ENCODE data around the gene BUD13.
"Not testable (repeated sequence)": the region's sequence is repeated elsewhere in the genome, so short reads cannot be mapped to it uniquely, and the experiment has no call there.

BUD13 gene

DNA sequence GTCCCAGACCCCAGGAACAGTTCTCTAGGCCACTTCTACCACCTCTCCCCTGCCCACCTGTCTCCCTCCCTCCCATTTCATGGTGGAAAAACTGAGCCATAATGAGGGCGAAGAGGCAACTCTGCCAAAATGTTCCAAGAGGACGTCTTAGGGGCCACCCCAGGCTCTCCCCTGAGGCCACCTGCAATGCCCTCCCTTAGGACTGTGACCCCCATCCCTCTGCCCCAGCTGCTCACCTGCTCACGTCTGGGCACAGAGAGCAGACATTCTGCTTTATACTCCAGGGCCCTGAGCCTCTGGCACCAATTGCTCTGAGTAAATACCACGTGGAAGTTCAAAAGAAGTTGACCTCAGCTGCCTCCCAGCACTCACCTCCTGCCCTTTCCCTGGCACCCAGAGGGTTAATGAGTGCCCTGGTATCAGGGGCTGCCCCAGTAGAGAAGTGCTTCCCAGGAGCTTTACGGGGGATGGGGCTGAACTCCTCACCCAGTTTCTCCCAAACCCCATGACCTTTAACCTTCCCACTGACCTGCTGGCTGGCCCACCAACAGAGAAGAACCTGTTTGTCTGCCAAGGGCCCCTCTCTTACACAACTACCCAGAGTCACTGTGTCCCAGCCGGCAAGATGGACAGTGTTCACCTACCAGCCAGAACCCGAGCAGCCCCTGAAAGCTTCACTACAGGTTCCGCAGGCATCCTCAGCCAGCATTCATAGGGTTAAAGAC is 19.5 kb upstream of the BUD13 start:
- no peak for DNase-seq

DNA sequence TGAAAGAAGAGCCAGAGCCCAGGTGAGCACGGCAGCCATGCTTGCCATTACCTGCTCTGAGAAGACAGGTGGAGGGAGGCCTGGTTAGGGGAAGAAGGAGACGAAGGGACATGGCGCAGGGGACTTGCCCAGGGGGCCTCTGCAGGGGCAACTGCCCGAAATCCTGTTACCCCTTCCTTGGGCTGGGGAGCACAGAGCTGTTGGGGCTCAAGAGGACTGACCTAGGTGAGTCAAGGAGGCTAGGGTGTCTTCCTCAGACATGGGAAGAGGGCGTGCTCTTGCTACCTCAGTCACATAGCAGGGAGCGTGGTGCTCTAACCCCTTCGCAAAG is 19.0 kb upstream of the BUD13 start, which contains the start of gene APOA5:
TSS of gene APOA5 (minus strand) at position 67 of the 331 bp plus-strand sequence. CDS start at position 48, 19 bp downstream.
- no peak for DNase-seq

DNA sequence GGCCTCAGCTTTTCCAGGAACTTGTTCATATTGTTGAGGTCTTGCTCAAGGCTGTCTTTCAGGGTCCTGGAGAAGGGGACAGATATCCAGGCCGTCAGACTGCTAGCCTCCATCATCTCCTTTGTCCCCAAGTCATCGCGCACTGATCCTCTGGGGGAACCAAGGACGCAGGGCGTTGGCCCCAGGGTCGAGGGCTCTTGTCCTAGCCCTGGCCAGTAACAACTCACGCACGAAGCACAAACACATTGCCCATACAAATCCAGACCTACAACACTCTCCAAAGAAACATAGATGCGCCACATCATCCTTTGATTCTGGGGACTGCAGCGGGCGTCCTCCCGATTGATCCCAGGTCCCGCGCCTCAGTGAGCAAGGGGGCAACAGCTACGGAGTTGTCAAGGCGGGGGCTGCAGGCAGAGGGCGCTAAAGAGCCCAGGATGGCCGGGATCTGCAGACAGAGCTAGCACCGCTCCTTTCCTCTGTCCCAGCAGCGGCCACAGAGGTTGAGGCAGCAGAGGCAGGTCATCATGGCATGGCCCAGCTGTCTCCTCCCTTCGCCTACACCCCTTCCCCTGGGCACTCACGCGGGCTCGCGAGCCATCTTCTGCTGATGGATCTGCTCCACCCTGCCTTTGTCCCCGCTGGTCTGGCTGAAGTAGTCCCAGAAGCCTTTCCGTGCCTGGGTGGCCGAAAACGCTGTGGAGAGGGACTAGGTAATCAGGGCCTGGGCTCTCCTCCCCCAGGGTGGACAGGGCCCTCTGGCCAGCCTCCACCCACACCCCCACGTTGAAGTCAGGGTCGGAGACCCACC is 18.4 kb upstream of the BUD13 start:
- peak; percentile 72 to 75 for DNase-seq

DNA sequence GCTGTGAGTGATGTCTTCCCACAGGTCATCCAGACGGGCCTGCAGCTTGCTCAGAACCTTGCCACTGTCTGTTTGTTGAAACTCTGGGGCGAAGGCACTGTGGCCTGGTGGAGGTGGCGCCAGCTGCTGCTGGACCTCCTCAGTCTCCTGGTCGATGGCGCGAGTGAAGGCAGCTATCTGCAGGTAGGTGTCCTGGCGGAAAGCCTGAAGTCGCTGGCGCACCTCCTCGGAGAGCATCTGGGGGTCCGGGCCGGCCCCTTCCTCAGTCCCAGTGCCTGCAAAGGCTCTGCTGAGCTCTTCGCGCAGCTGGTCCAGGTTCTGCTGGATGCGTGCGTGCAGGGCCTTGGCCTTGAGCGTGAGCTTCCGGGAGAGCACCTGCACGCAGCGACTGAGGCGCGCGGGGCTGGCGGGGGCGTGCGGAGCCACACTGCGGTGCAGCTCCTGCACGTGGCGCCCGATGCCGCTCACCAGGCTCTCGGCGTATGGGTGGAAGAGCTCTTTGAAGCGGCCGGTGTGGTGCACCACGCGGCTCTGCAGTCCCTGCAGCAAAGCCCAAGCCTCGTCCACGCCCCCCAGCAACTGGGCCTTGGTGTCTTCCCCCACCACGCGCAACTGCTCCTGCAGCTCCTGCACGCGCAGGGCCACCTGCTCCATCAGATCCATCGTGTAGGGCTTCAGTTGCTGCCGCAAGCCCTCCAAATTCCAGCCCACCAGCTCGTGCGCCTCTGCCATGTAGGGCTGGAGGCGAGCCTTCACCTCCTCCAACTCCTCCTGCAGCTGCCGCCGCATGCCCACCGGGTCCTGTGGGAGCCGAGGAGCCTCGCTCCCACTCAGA is 17.6 kb upstream of the BUD13 start:
- DNase-seq = no peak

DNA sequence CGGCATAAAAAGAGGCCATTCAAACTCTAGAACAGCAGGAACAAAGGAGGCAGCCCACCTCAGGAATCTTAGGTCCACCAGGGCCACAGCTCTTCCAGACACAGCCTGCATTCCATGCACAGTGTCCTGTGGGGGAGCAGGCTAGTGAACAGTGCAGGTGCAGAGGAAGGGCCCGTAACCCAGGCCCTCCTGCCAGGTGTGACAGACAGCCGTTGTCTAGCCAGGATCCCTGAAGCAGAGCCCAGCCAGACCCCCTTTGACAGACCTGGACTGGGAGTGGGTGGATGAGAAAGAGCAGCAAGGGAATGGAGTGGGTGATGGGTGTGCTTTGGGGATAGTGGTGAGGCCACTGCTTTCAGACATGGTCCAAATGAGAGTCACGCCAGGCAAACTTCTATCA is 16.2 kb upstream of the BUD13 start:
- DNase-seq = no peak

DNA sequence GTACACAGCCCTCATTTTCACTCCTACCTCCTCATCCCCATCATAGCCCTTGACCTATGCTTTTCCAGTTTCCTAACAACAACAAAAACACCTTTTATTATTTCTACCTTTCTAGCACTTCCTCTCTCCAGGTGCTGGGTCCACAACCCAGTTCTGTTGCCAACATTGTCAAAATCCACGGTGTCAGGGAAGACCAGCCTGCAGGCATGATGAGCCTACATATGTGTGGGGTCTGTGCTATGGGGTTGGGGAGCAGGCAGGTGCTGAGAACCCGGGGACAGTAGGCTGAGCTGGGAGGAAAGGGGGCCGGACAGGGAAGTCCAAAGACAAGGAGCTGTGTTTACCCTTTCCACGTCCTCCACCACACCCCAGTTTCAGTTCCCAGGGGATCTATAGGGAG is 15.7 kb upstream of the BUD13 start:
- DNase-seq = no peak

DNA sequence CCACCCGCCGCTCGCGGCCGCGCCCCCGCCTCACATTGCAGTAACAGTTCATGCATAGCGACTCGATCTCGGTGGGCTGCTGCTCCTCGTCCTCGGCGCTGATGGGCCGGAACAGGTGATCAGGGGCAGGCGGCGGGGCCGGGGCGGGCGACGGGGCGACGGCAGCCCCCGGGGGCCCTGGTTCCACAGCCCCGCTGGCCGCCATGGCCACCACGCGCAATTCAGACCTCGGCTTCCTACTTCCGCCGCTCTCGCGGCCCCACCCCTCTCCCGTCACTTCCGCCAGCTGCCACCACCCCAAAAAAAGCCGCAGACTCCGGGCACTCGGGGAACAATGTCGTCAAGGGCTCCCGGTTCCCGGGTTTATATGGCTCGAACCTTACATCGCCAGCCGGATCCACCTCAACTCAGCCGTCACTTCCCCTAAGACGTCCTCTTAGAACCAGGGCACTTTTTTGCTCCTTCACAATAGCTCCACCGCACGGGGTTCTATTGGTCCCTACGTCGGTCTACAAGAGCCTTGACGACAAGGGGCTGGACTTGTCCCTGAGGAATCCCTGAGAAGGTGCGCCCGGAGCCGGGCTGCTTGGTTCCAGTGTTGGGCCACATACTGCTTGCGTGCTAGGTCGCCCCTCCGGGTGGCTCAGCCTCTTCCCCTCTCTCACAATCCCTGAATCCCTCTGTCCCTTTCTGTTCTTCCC is 15.1 kb upstream of the BUD13 start, which contains the start of gene ZPR1:
TSS of gene ZPR1 (minus strand) at position 238 of the 701 bp plus-strand sequence. CDS start at position 205, 33 bp downstream.
- peak; percentile 51 to 73 for DNase-seq

DNA sequence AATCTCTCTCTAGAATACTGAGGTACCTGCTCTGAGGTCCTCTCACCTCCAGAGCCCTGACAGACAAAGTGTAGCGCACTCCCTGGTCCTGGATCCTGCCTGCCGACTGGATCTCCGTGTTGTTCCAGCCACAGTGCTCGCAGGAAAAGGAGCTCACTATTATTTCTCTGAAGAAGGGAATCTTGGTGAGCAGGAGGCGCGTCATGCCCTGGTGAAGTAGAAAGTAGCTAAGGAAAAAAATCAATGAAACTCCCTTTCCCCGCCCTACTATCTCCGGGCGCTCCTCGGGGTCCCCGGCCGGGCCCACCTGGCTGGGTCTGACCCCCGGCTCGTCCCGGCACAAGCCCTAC is 14.6 kb upstream of the BUD13 start:
- no peak for DNase-seq

DNA sequence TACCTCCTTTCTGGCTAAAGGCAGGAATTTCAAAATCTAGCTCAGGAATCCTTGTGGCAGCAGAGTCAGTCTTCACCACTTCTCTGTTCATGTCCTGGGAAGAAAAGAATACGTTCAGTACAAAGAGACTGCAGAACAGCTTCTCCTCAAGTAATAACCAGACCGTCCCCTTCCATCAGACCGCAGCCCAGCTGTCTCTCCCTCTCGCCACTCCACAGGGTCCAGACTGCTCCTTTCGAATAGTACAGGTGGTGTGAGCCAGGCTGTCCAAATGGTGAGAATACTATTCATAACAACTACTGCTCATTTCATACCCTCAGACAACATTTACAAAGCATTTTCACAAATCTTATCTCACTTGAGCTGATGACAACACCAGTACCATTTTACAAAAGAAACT is 14.2 kb upstream of the BUD13 start:
- DNase-seq = no peak

DNA sequence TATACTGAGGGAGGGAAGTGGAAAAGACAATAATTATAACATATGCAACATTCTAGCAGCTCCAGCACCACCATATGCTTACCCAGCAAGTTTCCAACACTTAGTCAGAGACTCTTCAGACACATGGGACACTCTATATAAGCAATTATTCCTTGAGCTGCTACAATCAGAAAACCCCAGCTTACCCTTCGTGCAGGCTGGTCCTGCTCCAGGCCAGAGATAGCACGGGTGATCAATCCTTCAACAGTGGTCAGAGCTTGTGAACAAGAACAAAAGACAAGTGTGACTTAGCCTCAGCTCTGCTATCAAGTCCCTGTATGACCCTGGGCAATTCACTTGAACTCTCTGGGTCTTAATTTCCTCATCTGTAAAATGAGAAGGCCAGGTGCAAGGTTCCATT is 13.5 kb upstream of the BUD13 start:
- no peak for DNase-seq

DNA sequence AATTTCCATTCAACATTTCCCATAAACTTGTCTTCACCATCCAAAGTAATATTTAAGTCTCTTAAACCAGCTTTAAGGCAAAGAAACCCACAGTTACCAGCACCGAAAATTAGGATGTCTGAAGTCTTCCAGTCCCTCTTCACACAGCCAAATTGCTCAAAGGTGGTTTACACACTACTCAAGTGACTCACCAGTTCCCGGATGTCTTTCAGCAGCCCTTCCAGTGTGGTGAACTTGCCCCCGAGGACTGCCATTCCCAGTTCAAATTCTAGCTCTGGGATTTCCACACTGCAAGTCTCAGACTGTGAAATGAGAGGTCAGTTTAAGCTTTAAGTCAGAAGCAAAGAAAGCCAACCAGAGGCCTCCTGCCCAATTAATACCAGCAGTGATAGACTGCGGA is 9.9 kb upstream of the BUD13 start:
- DNase-seq = no peak

DNA sequence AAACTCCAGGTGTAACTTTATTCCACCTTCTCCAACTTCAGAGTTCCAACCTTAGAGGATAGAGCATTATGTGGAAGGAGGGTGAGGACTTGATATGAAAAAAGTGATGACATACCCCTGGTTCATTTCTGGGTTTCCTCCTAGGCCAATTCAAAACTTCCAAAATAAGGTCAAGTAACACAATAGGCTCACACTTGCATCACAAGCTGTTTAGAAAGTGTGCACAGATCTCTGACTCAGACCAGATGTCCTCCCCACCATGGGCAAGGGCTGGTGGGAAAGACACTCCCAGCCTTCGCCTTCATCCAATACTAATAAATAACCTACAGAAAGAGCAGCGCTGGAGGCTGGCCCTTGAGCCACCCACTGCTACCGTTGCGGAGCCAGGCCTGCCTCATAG is 5.8 kb upstream of the BUD13 start:
- DNase-seq = no peak

DNA sequence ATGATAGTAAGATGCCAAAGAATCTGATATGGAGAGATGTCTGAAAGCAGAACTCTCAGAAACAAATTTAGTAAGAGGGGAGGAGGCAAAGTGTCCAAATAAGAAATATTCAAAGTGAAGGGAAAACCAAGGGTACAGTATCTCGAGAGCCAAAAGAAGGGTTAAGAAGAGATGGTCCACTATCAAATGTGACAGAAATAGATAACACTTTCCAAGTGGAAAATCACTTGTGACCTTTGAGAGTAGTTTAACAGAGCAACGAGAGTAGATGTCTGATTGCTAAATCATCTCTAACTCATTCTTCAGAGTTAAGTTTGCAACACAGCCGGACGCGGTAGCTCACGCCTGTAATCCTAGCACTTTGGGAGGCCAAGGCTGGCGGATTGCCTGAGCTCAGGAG is 4.3 kb upstream of the BUD13 start:
- DNase-seq = no peak

DNA sequence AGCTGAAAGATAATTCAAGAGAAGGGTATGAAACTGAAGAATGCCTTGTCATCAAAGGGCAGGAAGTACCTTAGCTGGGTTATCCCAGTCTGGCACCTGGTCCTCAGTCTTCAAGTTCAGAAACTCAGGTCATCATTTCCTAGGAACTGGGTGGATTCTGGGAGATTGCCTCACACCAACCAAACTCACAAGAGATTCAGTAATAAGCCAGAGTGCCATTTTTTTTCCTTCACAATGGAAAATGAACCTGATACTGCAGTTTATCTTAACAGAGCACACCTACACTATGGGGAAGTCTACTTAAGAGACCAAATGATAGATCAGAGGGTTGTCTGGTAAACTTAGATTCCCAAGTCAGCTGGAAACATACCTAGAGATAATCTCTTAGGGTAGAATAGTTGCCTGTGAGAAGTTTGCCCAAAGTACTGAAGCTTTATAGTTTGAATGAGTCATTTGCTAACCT is 3.8 kb upstream of the BUD13 start:
- DNase-seq = no peak

DNA sequence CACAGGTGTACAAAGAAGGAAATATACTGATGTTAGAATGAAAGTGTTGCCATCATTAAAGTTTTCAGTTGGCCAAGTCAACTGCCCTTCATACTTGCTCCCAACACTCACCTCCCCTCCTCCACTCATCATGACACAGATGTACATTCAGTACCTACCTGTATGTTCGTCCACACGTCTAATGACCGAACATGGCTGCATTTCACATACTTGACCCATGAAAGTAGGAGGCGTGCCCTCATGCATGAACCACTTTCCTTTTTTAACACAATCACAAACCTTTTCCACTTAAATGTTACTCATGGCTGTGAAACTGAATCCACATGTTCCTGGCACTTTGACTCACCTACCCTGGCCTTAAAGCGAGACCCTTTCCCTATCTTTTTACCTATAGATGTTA is 3.2 kb upstream of the BUD13 start:
- DNase-seq = no peak

DNA sequence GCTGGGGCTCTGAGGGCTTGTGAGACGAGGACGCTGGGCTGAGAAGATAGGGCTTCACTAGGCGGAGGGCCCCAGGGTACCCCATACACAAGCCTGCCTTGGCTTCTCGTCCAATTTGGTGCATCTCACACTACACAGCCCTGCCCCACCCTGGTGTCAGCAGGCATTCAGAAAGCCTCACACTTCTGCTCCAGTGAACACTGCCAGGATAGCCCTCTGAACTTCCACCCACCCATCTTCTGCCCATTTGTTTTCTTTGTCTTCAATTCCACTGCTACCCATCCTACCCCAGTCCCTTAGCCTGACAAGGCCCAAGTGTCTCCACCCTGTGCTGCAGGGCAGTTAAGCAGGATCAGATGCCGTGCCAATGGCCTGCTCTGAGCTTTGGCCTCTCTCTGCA is 1.9 kb upstream of the BUD13 start:
- no peak for DNase-seq

DNA sequence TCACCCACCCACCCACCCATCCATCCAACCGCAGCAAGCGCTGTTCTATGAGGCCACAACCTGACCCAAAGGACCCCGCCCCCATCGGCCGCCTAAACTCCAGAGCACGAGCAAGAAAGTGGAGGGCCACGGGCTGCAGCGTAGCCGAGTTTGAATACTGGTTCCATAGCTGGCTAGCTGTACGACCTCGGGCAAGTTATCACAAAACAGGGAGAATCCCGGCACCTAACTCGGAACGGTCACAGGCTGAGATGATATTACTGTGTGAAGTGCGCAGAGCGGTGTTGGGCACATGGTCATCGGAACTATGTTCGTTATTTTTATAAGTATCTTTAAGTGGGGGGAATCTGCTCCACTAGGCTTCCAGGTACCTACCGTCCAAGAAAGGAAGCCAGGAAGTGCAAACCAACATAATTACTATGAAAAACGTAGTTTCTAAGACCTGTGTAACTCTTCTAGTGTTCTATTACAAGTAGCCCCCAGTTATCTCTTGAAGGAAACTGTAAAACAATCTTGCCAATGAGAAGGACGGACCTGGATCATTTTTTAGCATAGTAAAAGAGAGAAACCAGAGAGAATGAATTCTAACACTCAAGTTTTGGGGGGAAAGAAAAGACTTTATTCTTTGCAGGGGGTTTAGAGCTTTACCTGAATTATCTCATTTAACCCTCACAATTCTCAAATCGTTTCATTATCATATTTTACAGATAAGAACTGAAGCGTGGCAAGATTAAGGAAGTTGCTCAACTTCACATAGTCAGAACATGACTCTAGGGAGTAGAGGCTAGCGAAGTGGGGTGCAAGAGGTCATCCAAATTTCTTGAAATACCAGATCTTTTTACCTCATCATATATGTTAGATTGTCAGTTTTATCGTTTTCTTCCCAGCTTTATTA is 663 bp upstream of the BUD13 start:
- no peak for DNase-seq

DNA sequence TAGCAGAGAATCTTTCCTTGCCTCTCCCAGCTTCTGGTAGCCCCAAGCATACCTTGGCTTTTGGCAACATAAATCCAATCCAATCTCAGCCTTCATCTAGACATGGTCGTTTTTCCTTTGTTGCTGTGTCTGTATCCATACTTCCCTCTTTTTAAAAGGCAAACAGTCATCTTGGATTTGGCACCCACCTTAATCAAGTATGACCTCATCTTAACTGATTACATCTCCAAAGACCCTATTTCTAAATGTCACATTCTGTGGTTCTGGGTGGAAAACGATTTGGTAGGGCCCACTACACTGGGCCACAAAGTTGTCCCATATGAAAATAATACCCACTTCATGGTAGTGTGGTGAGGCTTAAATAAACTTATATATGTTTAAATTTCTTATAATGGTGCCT is 852 bp downstream of the BUD13 start:
- peak in 1 of 2 experiments; percentile 26 for DNase-seq

DNA sequence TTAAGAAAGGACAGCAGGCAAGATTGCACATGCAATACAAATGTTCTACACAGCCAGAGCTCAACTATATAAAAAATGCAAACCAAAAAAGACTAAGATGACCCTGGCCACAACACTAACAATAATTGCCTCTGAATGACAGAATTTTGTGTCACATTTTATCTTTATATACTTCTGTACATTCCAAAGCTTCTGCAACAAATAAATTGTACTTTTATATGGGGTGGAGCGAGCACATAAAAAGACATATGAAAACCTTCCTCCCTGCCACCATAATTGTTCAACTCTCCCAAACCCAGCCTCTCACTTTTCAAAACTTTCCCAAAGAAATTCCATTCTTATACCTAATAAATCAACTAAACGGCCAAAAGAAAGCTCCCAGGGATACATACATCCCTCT is 10.7 kb downstream of the BUD13 start:
- no peak for DNase-seq

DNA sequence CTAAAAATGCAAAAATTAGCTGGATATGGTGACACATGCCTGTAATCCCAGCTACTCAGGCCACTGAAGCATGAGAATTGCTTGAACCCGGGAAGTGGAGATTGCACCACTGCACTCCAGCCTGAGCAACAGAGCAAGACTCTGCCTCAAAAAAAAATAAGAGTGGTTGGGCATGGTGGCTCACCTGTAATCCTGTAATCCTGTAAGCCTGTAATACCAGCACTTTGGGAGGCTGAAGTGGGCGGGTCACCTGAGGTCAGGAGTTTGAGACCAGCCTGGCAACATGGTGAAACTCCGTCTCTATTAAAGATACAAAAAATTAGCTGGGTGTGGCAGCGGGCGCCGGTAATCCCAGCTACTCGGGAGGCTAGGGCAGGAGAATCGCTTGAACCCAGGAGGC is 16.7 kb downstream of the BUD13 start:
- not testable (repeated sequence) for DNase-seq

DNA sequence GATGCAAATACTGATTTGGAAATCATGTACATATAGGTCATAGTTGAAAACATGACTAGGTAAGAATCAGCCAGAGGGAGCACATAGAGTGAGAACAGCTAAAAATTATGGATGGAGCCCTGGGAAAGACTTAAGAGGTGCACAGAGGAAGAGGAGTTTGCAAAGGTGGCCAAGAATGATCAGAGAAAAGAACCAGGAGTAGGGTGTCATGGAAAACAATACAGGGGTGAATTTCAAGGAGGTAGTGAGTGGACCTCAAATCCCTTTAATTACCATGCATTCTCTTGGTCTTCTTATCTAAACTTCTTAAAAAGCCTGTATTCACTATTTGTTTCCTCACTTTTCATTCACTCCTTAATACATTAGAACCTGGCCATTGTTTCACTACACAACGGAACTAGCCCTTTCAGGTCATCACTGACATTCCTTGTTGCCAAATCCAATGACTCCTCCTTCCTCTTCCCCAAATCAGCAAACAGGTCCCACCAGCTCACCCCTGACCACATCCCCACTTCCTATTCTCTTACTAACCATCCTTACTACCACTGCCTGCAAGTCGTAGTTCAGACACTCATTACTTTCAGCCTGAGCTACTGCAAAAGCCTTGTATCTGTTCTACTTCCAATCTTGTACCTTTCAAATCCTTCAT is 22.6 kb downstream of the BUD13 start:
- no peak for DNase-seq

All from NCI-H2081 (cell line).